IMR-90 (cell line): ENCODE measurements around the gene DRD4. TPM values are rescaled to one million over a fixed set of nuclear protein-coding genes. Genes with fewer than 3 reads are reported as not detected.

Experiments
- ATAC-seq: fragments of 200-7000 bp; cut with Tn5 transposase; 2 replicates; pipeline ENCODE4 v1.9.1; 2020; ENCODE audit warnings: low read depth, mild to moderate bottlenecking, moderate library complexity
- BruUV-seq: library from RNA; stranded (reverse); fragments of 400-500 nt; replicated peaks from 2 replicates; lab custom pipeline; 2021; lab: Mats Ljungman, UMichigan
- CTCF ChIA-PET: fragments of 300-600 bp; formaldehyde crosslinking; extraction: SDS; loops from one replicate; lab custom pipeline; 2021; ENCODE audit warnings: antibody characterized with exemption; lab: Yijun Ruan, JAX
- POLR2A ChIA-PET: fragments of 300-600 bp; sonication (Branson Sonifier 250); formaldehyde crosslinking; loops from one replicate; lab custom pipeline; 2022; ENCODE audit warnings: antibody characterized with exemption; ENCODE audit not compliant: unreplicated experiment; lab: Charles Lee
- DNase-seq: peaks from one replicate; pipeline ENCODE4 v3.0.0; 2013
- H2AFZ ChIP-seq: replicated peaks from 2 replicates; pipeline ENCODE3; 2013; ENCODE audit warnings: low read length, mild to moderate bottlenecking; ENCODE audit not compliant: poor library complexity
- H2AK5ac ChIP-seq: 2 replicates; pipeline ENCODE4 v1.6.1; 2013; ENCODE audit warnings: low read depth, low read length, inconsistent platforms
- H2AK9ac ChIP-seq: replicated peaks from 2 replicates; pipeline ENCODE3; 2013; ENCODE audit warnings: mild to moderate bottlenecking, low read depth, low read length, moderate library complexity; ENCODE audit not compliant: poor library complexity
- H2BK120ac ChIP-seq: 2 replicates; pipeline ENCODE4 v1.6.1; 2013; ENCODE audit warnings: low read depth, low read length, inconsistent platforms
- H2BK15ac ChIP-seq: 3 replicates; pipeline ENCODE4 v1.6.1; 2013; ENCODE audit warnings: low read depth, low read length, inconsistent platforms
- H2BK20ac ChIP-seq: 2 replicates; pipeline ENCODE4 v1.6.1; 2013; ENCODE audit warnings: low read depth, mild to moderate bottlenecking, inconsistent platforms, low read length, moderate library complexity
- H2BK5ac ChIP-seq: 2 replicates; pipeline ENCODE4 v1.6.1; 2013; ENCODE audit warnings: mild to moderate bottlenecking, low read depth, low read length, inconsistent platforms; ENCODE audit not compliant: poor library complexity, severe bottlenecking
- H3K14ac ChIP-seq: replicated peaks from 2 replicates; pipeline ENCODE4 v1.6.1; 2013; ENCODE audit warnings: low read depth, low read length, inconsistent platforms
- H3K18ac ChIP-seq: 2 replicates; pipeline ENCODE4 v1.6.1; 2013; ENCODE audit warnings: low read depth, low read length, control low read depth
- H3K23ac ChIP-seq: 2 replicates; pipeline ENCODE4 v1.6.1; 2013; ENCODE audit warnings: low read depth, low read length, inconsistent platforms
- H3K27ac ChIP-seq: 2 replicates; pipeline ENCODE4 v1.5.1; 2013; ENCODE audit warnings: mild to moderate bottlenecking, control low read depth, low read length; ENCODE audit not compliant: insufficient read depth
- H3K27me3 ChIP-seq: 2 replicates; pipeline ENCODE4 v1.6.1; 2013; ENCODE audit warnings: low read length; ENCODE audit not compliant: control insufficient read depth, insufficient read depth
- H3K36me3 ChIP-seq: 2 replicates; pipeline ENCODE4 v1.6.1; 2013; ENCODE audit warnings: low read length, mixed read lengths; ENCODE audit not compliant: control insufficient read depth, insufficient read depth
- H3K4ac ChIP-seq: 2 replicates; pipeline ENCODE4 v1.6.1; 2013; ENCODE audit warnings: low read depth, low read length, inconsistent platforms
- H3K4me1 ChIP-seq: 2 replicates; pipeline ENCODE4 v1.6.1; 2013; ENCODE audit warnings: low read length, mixed read lengths; ENCODE audit not compliant: control insufficient read depth, insufficient read depth
- H3K4me2 ChIP-seq: 2 replicates; pipeline ENCODE4 v1.6.1; 2013; ENCODE audit warnings: low read depth, mild to moderate bottlenecking, control low read depth, low read length, moderate library complexity
- H3K4me3 ChIP-seq: 2 replicates; pipeline ENCODE4 v1.5.1; 2013; ENCODE audit warnings: low read depth, mild to moderate bottlenecking, control low read depth, low read length, moderate library complexity; ENCODE audit not compliant: insufficient read depth
- H3K56ac ChIP-seq: 2 replicates; pipeline ENCODE4 v1.6.1; 2013; ENCODE audit warnings: low read length, inconsistent platforms; ENCODE audit not compliant: insufficient read depth; ENCODE audit errors: extremely low read depth
- H3K79me1 ChIP-seq, 2 experiments: 2 replicates each; pipeline ENCODE4 v1.6.1; 2013; ENCODE audit warnings: low read length in 2 of 2, inconsistent platforms in 1 of 2, low read depth in 1 of 2
- H3K9ac ChIP-seq: 2 replicates; pipeline ENCODE4 v1.6.1; 2013; ENCODE audit warnings: low read depth, low read length, control low read depth
- H3K9me1 ChIP-seq: 2 replicates; pipeline ENCODE4 v1.6.1; 2013; ENCODE audit warnings: low read length, inconsistent platforms; ENCODE audit not compliant: insufficient read depth
- H3K9me3 ChIP-seq: 2 replicates; pipeline ENCODE4 v1.6.1; 2013; ENCODE audit warnings: low read length; ENCODE audit not compliant: control insufficient read depth, insufficient read depth
- H4K20me1 ChIP-seq: 2 replicates; pipeline ENCODE4 v1.6.1; 2013; ENCODE audit warnings: low read length, inconsistent platforms; ENCODE audit not compliant: insufficient read depth
- H4K5ac ChIP-seq: 2 replicates; pipeline ENCODE4 v1.6.1; 2013; ENCODE audit warnings: mild to moderate bottlenecking, low read depth, low read length, control low read depth
- H4K8ac ChIP-seq, 2 experiments: 2 replicates each; pipeline ENCODE4 v1.6.1; 2013; ENCODE audit warnings: low read depth in 2 of 2, low read length in 2 of 2, control low read depth in 1 of 2, inconsistent platforms in 1 of 2
- H4K91ac ChIP-seq: 2 replicates; pipeline ENCODE4 v1.6.1; 2013; ENCODE audit warnings: low read depth, low read length, inconsistent platforms; ENCODE audit not compliant: insufficient read depth
- BHLHE40 ChIP-seq: fragments of 150-350 bp; IDR thresholded peaks from 2 replicates; pipeline ENCODE4 v1.6.1; 2016; ENCODE audit warnings: mild to moderate bottlenecking, low read depth, low read length
- CEBPB ChIP-seq: IDR thresholded peaks from 2 replicates; pipeline ENCODE4 v1.6.1; 2012; ENCODE audit warnings: low read depth, low read length, improper control_type of control experiment
- CHD1 ChIP-seq: IDR thresholded peaks from 2 replicates; pipeline ENCODE4 v1.6.1; 2012; ENCODE audit warnings: low read depth, low read length, improper control_type of control experiment
- FOS ChIP-seq: fragments of 150-350 bp; IDR thresholded peaks from 2 replicates; pipeline ENCODE4 v1.6.1; 2016; ENCODE audit warnings: low read depth, low read length
- MAFK ChIP-seq: IDR thresholded peaks from 2 replicates; pipeline ENCODE4 v1.6.1; 2012; ENCODE audit warnings: low read depth, low read length, improper control_type of control experiment
- MAZ ChIP-seq: IDR thresholded peaks from 2 replicates; pipeline ENCODE4 v1.6.1; 2012; ENCODE audit warnings: low read depth, mild to moderate bottlenecking, low read length, improper control_type of control experiment, moderate library complexity, borderline replicate concordance
- MXI1 ChIP-seq: IDR thresholded peaks from 2 replicates; pipeline ENCODE4 v1.6.1; 2012; ENCODE audit warnings: low read depth, mild to moderate bottlenecking, low read length, moderate library complexity, borderline replicate concordance
- NFE2L2 ChIP-seq: fragments of 150-350 bp; IDR thresholded peaks from 2 replicates; pipeline ENCODE4 v1.6.1; 2016; ENCODE audit warnings: low read depth, mild to moderate bottlenecking, low read length
- POLR2A ChIP-seq: IDR thresholded peaks from 2 replicates; pipeline ENCODE4 v1.6.1; 2012; ENCODE audit warnings: mild to moderate bottlenecking, low read depth, low read length
- RAD21 ChIP-seq: IDR thresholded peaks from 2 replicates; pipeline ENCODE4 v1.6.1; 2012; ENCODE audit warnings: low read length, improper control_type of control experiment
- RCOR1 ChIP-seq: IDR thresholded peaks from 2 replicates; pipeline ENCODE4 v1.6.1; 2012; ENCODE audit warnings: mild to moderate bottlenecking, low read length, improper control_type of control experiment; ENCODE audit not compliant: insufficient replicate concordance
- RFX5 ChIP-seq: IDR thresholded peaks from 2 replicates; pipeline ENCODE4 v1.8.0; 2012; ENCODE audit warnings: low read depth, mild to moderate bottlenecking, low read length, moderate library complexity
- SMC3 ChIP-seq: fragments of 150-350 bp; IDR thresholded peaks from 2 replicates; pipeline ENCODE4 v1.6.1; 2016; ENCODE audit warnings: low read depth, mild to moderate bottlenecking, antibody characterized with exemption, low read length, moderate library complexity
- WGBS, 2 experiments: methylation state at CpG; one replicate each; pipeline versions ENCODE4 v1.1.5 to v1.1.7; 2013; ENCODE audit warnings: missing lambda C conversion rate in 2 of 2; ENCODE audit not compliant: insufficient read length in 1 of 2; ENCODE audit errors: extremely low coverage in 2 of 2; 5-methylcytosine and 5-hydroxymethylcytosine counted together
- dilution Hi-C: fragments of 300-500 bp; cut with HindIII; formaldehyde crosslinking; loops from one replicate; pipeline ENCODE4 v1.14.3; 2018; ENCODE audit warnings: low sequenced_read_pairs; ENCODE audit not compliant: unreplicated experiment
- in situ Hi-C: fragments of 300-500 bp; cut with MboI; formaldehyde crosslinking; loops from 3 replicates; pipeline ENCODE4 v1.14.3; 2019; ENCODE audit warnings: low sequenced_read_pairs, inconsistent platforms, mixed read lengths
- intact Hi-C: fragments of 100-400 bp; cut with micrococcal nuclease; formaldehyde crosslinking; loops from 2 replicates; pipeline ENCODE4 v1.10.0; 2022
- polyA plus RNA-seq, 3 experiments: library from polyadenylated mRNA; depleted of rRNA; stranded (reverse); fragments of >200 nt; gene quantifications; 2 replicates each; pipeline ENCODE4 v1.2.3, GENCODE V29; 2012; ENCODE audit warnings: low replicate concordance in 1 of 3
- total RNA-seq: library from RNA; depleted of rRNA; stranded (reverse); fragments of >200 nt; gene quantifications from 2 replicates; pipeline ENCODE4 v1.2.3, GENCODE V29; 2012
- TF ChIP-seq, protein P1 (sequence below): conservative IDR thresholded peaks from 2 replicates; pipeline ENCODE4 v1.5.1; 2012; ENCODE audit warnings: mild to moderate bottlenecking, low read depth, low read length, improper control_type of control experiment
- TF ChIP-seq, protein P2 (sequence below): fragments of 150-350 bp; IDR thresholded peaks from 2 replicates; pipeline ENCODE4 v1.6.1; 2017; ENCODE audit warnings: mild to moderate bottlenecking, antibody characterized with exemption, low read length, low read depth
- TF ChIP-seq, protein P3 (sequence below): fragments of 150-350 bp; IDR thresholded peaks from 2 replicates; pipeline ENCODE4 v1.6.1; 2016; ENCODE audit warnings: low read depth, mild to moderate bottlenecking, low read length, moderate library complexity, borderline replicate concordance

The DRD4 gene
- total and polyA plus RNA-seq, 2 of the 4 experiments (the other 2 are of a cell fraction), result not detected

DNA sequence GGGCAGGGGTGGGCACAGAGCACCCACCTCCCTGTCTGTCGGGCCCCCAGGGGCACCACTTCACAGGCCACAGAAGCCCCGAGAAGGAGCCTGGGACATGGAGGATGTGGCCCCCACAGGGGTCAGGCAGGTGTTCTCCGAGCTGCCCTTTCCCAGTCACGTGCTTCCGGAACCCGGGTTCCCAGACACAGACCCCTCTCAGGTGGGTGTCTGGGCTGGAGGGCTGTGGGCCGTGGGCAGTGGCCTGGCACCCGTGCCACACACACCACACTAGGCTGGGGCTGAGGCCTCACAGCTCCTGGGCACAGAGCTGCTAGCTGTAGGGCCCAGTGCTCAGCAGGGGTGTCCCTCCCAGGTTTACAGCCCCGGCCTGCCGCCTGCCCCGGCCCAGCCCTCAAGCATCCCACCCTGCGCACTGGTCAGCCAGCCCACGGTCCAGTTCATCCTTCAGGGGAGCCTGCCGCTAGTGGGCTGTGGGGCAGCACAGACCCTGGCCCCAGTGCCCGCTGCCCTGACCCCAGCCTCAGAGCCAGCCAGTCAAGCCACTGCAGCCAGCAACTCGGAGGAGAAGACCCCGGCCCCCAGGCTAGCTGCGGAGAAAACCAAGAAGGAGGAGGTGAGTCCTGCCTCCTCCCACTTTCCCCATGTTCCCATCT is 26.8 kb upstream of the DRD4 start:
- Histone ChIP-seq H2BK5ac (no peak overlapping the region), H3K9ac (no peak overlapping the region), H3K4ac (no peak overlapping the region), H3K9me3 (no peaks in the 10 kb centered on the region), H4K20me1 (peaks cover 37% of the 10 kb centered on the region), H3K14ac (no peak overlapping the region), H3K79me1 (peaks cover 0 to 21% of the 10 kb centered on the region in 2 experiments), H2BK15ac (no peak overlapping the region), H3K27ac (no peak overlapping the region), H3K4me2 (no peak overlapping the region), H3K18ac (no peak overlapping the region), H2AK5ac (no peak overlapping the region), H2BK120ac (no peak overlapping the region), H4K8ac (no peak overlapping the region), H3K56ac (no peak overlapping the region), H4K5ac (no peak overlapping the region), H3K4me1 (peaks cover 3% of the 10 kb centered on the region; the same call in 1 of the 2 replicates), H4K91ac (no peak overlapping the region), H2BK20ac (no peak overlapping the region), H2AFZ (no peak overlapping the region), H3K23ac (no peak overlapping the region), H3K4me3 (no peak overlapping the region), H3K36me3 (peaks cover 79% of the 10 kb centered on the region), H3K9me1 (no peaks in the 10 kb centered on the region), H3K27me3 (no peaks in the 10 kb centered on the region), H2AK9ac (no peak overlapping the region)
- DNase-seq (no peak), ATAC-seq (no peak)
- no TSS peak for BruUV-seq
- in situ Hi-C loops (no loop called here), dilution Hi-C loops (no loop called here), intact Hi-C loops (no loop called here)
- TF ChIP-seq FOS, result no peak
- TF ChIP-seq POLR2A, result no peak
- TF ChIP-seq BHLHE40, result no peak
- TF ChIP-seq MAFK, result no peak
- no peak for TF ChIP-seq NFE2L2
- TF ChIP-seq, protein P1, sequence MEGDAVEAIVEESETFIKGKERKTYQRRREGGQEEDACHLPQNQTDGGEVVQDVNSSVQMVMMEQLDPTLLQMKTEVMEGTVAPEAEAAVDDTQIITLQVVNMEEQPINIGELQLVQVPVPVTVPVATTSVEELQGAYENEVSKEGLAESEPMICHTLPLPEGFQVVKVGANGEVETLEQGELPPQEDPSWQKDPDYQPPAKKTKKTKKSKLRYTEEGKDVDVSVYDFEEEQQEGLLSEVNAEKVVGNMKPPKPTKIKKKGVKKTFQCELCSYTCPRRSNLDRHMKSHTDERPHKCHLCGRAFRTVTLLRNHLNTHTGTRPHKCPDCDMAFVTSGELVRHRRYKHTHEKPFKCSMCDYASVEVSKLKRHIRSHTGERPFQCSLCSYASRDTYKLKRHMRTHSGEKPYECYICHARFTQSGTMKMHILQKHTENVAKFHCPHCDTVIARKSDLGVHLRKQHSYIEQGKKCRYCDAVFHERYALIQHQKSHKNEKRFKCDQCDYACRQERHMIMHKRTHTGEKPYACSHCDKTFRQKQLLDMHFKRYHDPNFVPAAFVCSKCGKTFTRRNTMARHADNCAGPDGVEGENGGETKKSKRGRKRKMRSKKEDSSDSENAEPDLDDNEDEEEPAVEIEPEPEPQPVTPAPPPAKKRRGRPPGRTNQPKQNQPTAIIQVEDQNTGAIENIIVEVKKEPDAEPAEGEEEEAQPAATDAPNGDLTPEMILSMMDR, result no peak
- no peak for TF ChIP-seq MXI1
- TF ChIP-seq SMC3, result no peak
- TF ChIP-seq, protein P2, sequence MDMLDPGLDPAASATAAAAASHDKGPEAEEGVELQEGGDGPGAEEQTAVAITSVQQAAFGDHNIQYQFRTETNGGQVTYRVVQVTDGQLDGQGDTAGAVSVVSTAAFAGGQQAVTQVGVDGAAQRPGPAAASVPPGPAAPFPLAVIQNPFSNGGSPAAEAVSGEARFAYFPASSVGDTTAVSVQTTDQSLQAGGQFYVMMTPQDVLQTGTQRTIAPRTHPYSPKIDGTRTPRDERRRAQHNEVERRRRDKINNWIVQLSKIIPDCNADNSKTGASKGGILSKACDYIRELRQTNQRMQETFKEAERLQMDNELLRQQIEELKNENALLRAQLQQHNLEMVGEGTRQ, result no peak
- TF ChIP-seq RCOR1, result no peak
- no peak for TF ChIP-seq CHD1
- TF ChIP-seq RFX5, result no peak
- TF ChIP-seq RAD21, result no peak
- TF ChIP-seq CEBPB, result no peak
- TF ChIP-seq MAZ, result no peak
- TF ChIP-seq, protein P3, sequence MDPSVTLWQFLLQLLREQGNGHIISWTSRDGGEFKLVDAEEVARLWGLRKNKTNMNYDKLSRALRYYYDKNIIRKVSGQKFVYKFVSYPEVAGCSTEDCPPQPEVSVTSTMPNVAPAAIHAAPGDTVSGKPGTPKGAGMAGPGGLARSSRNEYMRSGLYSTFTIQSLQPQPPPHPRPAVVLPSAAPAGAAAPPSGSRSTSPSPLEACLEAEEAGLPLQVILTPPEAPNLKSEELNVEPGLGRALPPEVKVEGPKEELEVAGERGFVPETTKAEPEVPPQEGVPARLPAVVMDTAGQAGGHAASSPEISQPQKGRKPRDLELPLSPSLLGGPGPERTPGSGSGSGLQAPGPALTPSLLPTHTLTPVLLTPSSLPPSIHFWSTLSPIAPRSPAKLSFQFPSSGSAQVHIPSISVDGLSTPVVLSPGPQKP, result no peak
- ChIA-PET CTCF (no interaction called here), POLR2A (no interaction called here)
- no CpG with 5 or more reads among the region's 18 CpGs for WGBS, 2 experiments
